Gastrocnemius medialis (tissue), 4 donors: Measurements from ENCODE around the gene MAPK8IP3.

Source experiments
- CTCF ChIP-seq, 5 experiments: fragments of 450-650 bp in 3 of 5; fragments of 200-600 bp in 2 of 5; sonication (generic) in 2 of 5; IDR thresholded peaks in 4 of 5; conservative IDR thresholded peaks in 1 of 5; 1 replicate in 4 of 5; 2 replicates in 1 of 5; pipeline ENCODE4 v1.5.1; 2016 to 2019; ENCODE audit warnings: antibody characterized with exemption in 5 of 5, mild to moderate bottlenecking in 3 of 5, moderate library complexity in 3 of 5
- POLR2A ChIP-seq, 2 donors: fragments of 450-650 bp; IDR thresholded peaks; one replicate each; pipeline ENCODE4 v1.6.1; 2017; ENCODE audit warnings: antibody characterized with exemption in 2 of 2, mild to moderate bottlenecking in 2 of 2, moderate library complexity in 2 of 2

GRCh38 chr16:1772908-1773702 is 67.1 kb downstream of the MAPK8IP3 start, which contains the start of gene MRPS34:
- TF ChIP-seq CTCF (IDR thresholded peaks at IDR 0.05 in 4 of 5, conservative IDR thresholded peaks at IDR 0.05 in 1 of 5) (peak; percentile 65 to 89 (median 74)), POLR2A (IDR thresholded peaks at IDR 0.05) (peak; percentile 30 to 57)
